ENCODE data around the gene ELF5. TPM values are rescaled to one million over a fixed set of nuclear protein-coding genes. Genes with fewer than 3 reads are reported as not detected.

Gene ELF5
- total RNA-seq, 5 donors from 2014 or later (not counting 1 experiment from before 2014, with no cell fraction given) = not detected

DNA sequence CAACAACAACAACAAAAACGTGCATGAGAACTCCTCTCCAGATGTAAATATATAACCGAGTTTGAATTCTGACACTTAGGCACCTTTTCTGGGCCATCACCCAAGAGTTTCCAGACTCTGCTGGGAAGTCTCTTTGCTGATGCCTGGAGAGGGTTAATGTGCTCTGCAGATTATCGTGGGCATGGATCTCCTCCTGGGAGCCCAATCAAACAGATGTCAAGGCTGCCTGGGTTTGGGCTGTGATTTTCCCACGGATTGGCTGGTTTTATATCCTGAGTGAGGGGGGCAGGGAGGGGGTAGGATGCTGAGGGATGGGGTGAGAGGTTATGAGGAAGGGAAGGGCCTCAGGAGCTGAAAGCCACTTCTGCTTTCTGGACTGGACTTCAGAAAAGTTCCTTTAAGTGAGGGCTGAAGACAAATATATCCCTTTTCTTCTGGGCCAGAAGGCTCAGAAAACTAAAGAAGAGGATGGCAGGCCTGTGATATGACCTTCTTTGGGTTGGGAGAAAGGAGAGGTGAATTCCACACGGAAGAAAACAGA lies 4.2 kb downstream of the ELF5 start:
- Mint-ChIP-seq H3K36me3 (no peaks in the 10 kb centered on the region), H3K27me3 (no peaks in the 10 kb centered on the region), H3K9me3 (no peaks in the 10 kb centered on the region), H3K4me3 (no peak overlapping the region), H3K27ac (no peak overlapping the region), H3K4me1 (no peaks in the 10 kb centered on the region)
- Histone ChIP-seq H3K9me3 (no peaks in the 10 kb centered on the region), H3K4me3 (ENCODE audit: control insufficient read depth in 1 of 2, extremely low read depth in 1 of 2, low read length in 1 of 2) (no peak overlapping the region), H3K4me1 (ENCODE audit: control insufficient read depth in 1 of 2, extremely low read depth in 1 of 2, insufficient read depth in 2 of 2, low read length in 2 of 2) (no peaks in the 10 kb centered on the region), H3K27ac (ENCODE audit: low read length) (no peak overlapping the region), H3K27me3 (replicated peaks in 1 of 2; ENCODE audit: control insufficient read depth in 2 of 2, extremely low read depth in 1 of 2, insufficient read depth in 2 of 2, low read length in 1 of 2) (no peaks in the 10 kb centered on the region), H3K36me3 (ENCODE audit: control insufficient read depth in 2 of 2, extremely low read depth in 1 of 2, insufficient read depth in 1 of 2, low read length in 1 of 2) (no peaks in the 10 kb centered on the region)
- WGBS (ENCODE audit: insufficient coverage) = 36% methylated on average over 4 of the region's 5 CpGs
- POLR2A ChIA-PET = no interaction called here
- CTCF ChIA-PET = no interaction called here
- ATAC-seq (replicated peaks in 1 of 4) (no peak), DNase-seq (no peak)

DNA sequence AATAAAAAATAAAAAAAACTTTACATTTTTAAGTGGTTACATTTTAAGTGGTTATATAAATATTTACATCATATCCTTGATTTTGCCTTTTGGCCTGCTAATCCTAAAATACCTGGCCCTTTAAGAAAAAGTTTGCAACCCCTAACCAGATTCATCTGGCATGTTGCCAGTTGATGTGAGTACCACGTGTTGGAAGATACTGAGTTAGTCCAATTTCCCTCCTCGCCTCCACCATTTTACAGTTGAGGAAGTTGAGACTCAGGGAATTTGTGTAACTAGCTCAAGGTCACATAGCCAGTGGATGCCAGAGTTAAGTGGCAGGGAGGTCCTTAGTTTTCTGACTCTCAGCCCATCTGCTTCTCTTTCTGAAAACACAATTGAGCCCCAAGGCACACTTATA lies 5.1 kb downstream of the ELF5 start:
- Histone ChIP-seq H3K4me3 (ENCODE audit: control insufficient read depth in 1 of 2, extremely low read depth in 1 of 2, low read length in 1 of 2) (no peak overlapping the region), H3K27ac (ENCODE audit: low read length) (no peak overlapping the region), H3K9me3 (no peaks in the 10 kb centered on the region), H3K36me3 (ENCODE audit: control insufficient read depth in 2 of 2, extremely low read depth in 1 of 2, insufficient read depth in 1 of 2, low read length in 1 of 2) (no peaks in the 10 kb centered on the region), H3K27me3 (replicated peaks in 1 of 2; ENCODE audit: control insufficient read depth in 2 of 2, extremely low read depth in 1 of 2, insufficient read depth in 2 of 2, low read length in 1 of 2) (no peaks in the 10 kb centered on the region), H3K4me1 (ENCODE audit: control insufficient read depth in 1 of 2, extremely low read depth in 1 of 2, insufficient read depth in 2 of 2, low read length in 2 of 2) (no peaks in the 10 kb centered on the region)
- CTCF ChIA-PET = no interaction called here
- Mint-ChIP-seq H3K4me1 (no peaks in the 10 kb centered on the region), H3K27me3 (no peaks in the 10 kb centered on the region), H3K4me3 (no peak overlapping the region), H3K36me3 (no peaks in the 10 kb centered on the region), H3K9me3 (no peaks in the 10 kb centered on the region), H3K27ac (no peak overlapping the region)
- POLR2A ChIA-PET = no interaction called here
- DNase-seq = no peak
- no peak for ATAC-seq (replicated peaks in 1 of 4)
- no CpG with 5 or more reads among the region's 2 CpGs for WGBS (ENCODE audit: insufficient coverage)

DNA sequence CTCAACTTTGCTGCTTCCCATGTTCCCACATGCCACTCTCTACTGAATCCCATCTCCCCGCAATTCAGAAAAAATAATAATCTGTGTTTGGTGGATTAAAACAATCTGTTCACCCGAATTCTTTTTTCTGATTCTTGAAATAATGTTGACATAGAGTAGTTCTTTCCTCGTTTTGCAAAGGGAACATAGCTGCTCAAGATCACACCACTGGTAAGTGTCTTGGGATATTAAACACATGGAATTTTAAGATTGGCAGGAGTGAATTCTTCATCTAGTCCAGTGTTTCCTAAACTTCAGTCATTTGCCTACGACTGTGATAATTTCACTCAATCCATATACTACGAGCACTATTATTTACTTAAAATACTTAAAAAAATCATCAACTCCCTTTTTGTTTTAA lies 6.0 kb downstream of the ELF5 start:
- CTCF ChIA-PET = no interaction called here
- Histone ChIP-seq H3K4me1 (ENCODE audit: control insufficient read depth in 1 of 2, extremely low read depth in 1 of 2, insufficient read depth in 2 of 2, low read length in 2 of 2) (no peaks in the 10 kb centered on the region), H3K9me3 (no peaks in the 10 kb centered on the region), H3K36me3 (ENCODE audit: control insufficient read depth in 2 of 2, extremely low read depth in 1 of 2, insufficient read depth in 1 of 2, low read length in 1 of 2) (no peaks in the 10 kb centered on the region), H3K27me3 (replicated peaks in 1 of 2; ENCODE audit: control insufficient read depth in 2 of 2, extremely low read depth in 1 of 2, insufficient read depth in 2 of 2, low read length in 1 of 2) (no peaks in the 10 kb centered on the region), H3K27ac (ENCODE audit: low read length) (no peak overlapping the region), H3K4me3 (ENCODE audit: control insufficient read depth in 1 of 2, extremely low read depth in 1 of 2, low read length in 1 of 2) (no peak overlapping the region)
- ATAC-seq (replicated peaks in 1 of 4) (no peak), DNase-seq (no peak)
- no peak overlapping the region for H3K27ac Mint-ChIP-seq
- H3K9me3 Mint-ChIP-seq = no peaks in the 10 kb centered on the region
- POLR2A ChIA-PET = no interaction called here
- no peak overlapping the region for H3K4me3 Mint-ChIP-seq
- H3K4me1 Mint-ChIP-seq = no peaks in the 10 kb centered on the region
- H3K27me3 Mint-ChIP-seq = no peaks in the 10 kb centered on the region
- no CpG with 5 or more reads among the region's 5 CpGs for WGBS (ENCODE audit: insufficient coverage)
- no peaks in the 10 kb centered on the region for H3K36me3 Mint-ChIP-seq

DNA sequence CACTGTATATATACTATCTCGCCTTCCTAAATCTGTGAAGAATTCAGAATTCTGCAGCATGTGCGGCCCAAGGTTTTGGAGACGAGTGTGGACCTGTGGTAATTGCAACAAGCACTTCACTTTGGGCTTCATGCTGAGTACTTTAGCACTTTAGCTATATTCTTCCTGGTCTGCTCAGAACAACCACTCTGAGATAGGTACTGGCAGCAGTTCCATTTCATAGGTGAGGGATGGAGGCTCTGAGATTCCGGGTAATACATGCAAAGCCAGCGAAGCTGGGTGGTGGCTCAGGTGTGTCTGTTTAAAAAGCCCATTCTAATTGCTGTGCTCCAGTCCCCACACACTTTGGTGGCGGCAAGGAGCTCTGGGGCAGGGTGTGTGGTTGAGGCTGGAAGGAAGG lies 6.4 kb downstream of the ELF5 start:
- DNase-seq = no peak
- Histone ChIP-seq H3K27me3 (replicated peaks in 1 of 2; ENCODE audit: control insufficient read depth in 2 of 2, extremely low read depth in 1 of 2, insufficient read depth in 2 of 2, low read length in 1 of 2) (peaks cover 0 to 4% of the 10 kb centered on the region in 2 experiments), H3K9me3 (no peaks in the 10 kb centered on the region), H3K36me3 (ENCODE audit: control insufficient read depth in 2 of 2, extremely low read depth in 1 of 2, insufficient read depth in 1 of 2, low read length in 1 of 2) (no peaks in the 10 kb centered on the region), H3K27ac (ENCODE audit: low read length) (no peak overlapping the region), H3K4me3 (ENCODE audit: control insufficient read depth in 1 of 2, extremely low read depth in 1 of 2, low read length in 1 of 2) (no peak overlapping the region), H3K4me1 (ENCODE audit: control insufficient read depth in 1 of 2, extremely low read depth in 1 of 2, insufficient read depth in 2 of 2, low read length in 2 of 2) (no peaks in the 10 kb centered on the region)
- ChIA-PET POLR2A (no interaction called here), CTCF (no interaction called here)
- H3K9me3 Mint-ChIP-seq = no peaks in the 10 kb centered on the region
- H3K4me1 Mint-ChIP-seq = no peaks in the 10 kb centered on the region
- no peaks in the 10 kb centered on the region for H3K27me3 Mint-ChIP-seq
- WGBS (ENCODE audit: insufficient coverage) = 100% methylated on average over 1 of the region's 6 CpGs
- no peak overlapping the region for H3K27ac Mint-ChIP-seq
- ATAC-seq (replicated peaks in 1 of 4) = no peak
- no peaks in the 10 kb centered on the region for H3K36me3 Mint-ChIP-seq
- no peak overlapping the region for H3K4me3 Mint-ChIP-seq

DNA sequence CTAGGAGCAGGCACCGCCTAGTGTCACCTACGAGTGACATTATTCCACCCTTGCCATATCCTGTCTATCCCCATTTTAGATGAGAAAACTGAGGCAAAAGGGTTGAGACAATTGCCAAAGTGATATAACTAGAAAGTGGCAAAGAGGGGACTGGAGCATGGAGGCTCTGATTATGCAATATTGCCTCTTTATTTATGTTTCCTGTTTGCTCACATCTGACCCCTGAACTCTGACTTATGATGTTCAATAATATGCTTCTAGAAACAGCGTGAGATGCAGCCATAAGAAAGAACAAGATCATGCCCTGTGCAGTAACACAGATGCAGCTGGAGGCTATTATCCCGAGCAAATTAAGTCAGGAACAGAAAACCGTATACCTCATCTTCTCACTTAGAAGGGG lies 7.7 kb downstream of the ELF5 start:
- CTCF ChIA-PET = no interaction called here
- H3K4me3 Mint-ChIP-seq = no peak overlapping the region

DNA sequence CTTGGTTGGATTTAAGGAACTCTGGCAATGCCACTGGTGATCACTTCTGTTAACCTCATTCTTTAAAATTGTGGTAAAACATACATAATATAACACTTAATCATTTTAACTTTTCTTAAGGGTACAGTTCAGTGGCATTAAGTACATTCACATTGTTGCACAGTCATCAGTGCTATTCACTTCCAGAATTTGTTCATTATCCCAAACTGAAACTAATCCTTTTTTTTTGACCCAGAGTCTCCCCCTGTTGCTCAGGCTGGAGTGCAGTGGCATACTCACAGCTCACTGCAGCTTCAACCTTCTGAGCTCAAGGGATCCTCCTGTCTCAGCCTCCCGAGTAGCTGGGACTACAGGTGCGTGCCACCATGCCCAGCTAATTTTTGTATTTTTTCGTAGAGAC lies 10.6 kb downstream of the ELF5 start:
- H3K9me3 Mint-ChIP-seq = no peaks in the 10 kb centered on the region
- no peaks in the 10 kb centered on the region for H3K4me1 ChIP-seq (ENCODE audit: control insufficient read depth in 1 of 2, extremely low read depth in 1 of 2, insufficient read depth in 2 of 2, low read length in 2 of 2)
- WGBS (ENCODE audit: insufficient coverage) = 95% methylated on average over 3 of the region's 3 CpGs
- no peak overlapping the region for H3K27ac ChIP-seq (ENCODE audit: low read length)
- ChIA-PET CTCF (no interaction called here), POLR2A (no interaction called here)
- no peaks in the 10 kb centered on the region for H3K36me3 ChIP-seq (ENCODE audit: control insufficient read depth in 2 of 2, extremely low read depth in 1 of 2, insufficient read depth in 1 of 2, low read length in 1 of 2)
- no peaks in the 10 kb centered on the region for H3K36me3 Mint-ChIP-seq
- H3K4me3 ChIP-seq (ENCODE audit: control insufficient read depth in 1 of 2, extremely low read depth in 1 of 2, low read length in 1 of 2) = no peak overlapping the region
- H3K9me3 ChIP-seq = no peaks in the 10 kb centered on the region
- no peak for ATAC-seq (replicated peaks in 1 of 4)
- no peak for DNase-seq
- H3K27me3 ChIP-seq (replicated peaks in 1 of 2; ENCODE audit: control insufficient read depth in 2 of 2, extremely low read depth in 1 of 2, insufficient read depth in 2 of 2, low read length in 1 of 2) = peaks cover 0 to 8% of the 10 kb centered on the region in 2 experiments
- H3K4me1 Mint-ChIP-seq = no peaks in the 10 kb centered on the region
- no peak overlapping the region for H3K4me3 Mint-ChIP-seq
- H3K27ac Mint-ChIP-seq = no peak overlapping the region
- H3K27me3 Mint-ChIP-seq = peaks cover 2 to 5% of the 10 kb centered on the region in 2 donors

More for the DNA sequence above, 7.7 kb downstream of the ELF5 start:
- POLR2A ChIA-PET = no interaction called here
- no peak overlapping the region for H3K27ac ChIP-seq (ENCODE audit: low read length)
- Mint-ChIP-seq H3K27ac (no peak overlapping the region), H3K4me1 (no peaks in the 10 kb centered on the region), H3K9me3 (no peaks in the 10 kb centered on the region), H3K36me3 (no peaks in the 10 kb centered on the region), H3K27me3 (no peaks in the 10 kb centered on the region)
- no peak for ATAC-seq (replicated peaks in 1 of 4)
- H3K36me3 ChIP-seq (ENCODE audit: control insufficient read depth in 2 of 2, extremely low read depth in 1 of 2, insufficient read depth in 1 of 2, low read length in 1 of 2) = no peaks in the 10 kb centered on the region
- peaks cover 0 to 6% of the 10 kb centered on the region in 2 experiments for H3K27me3 ChIP-seq (replicated peaks in 1 of 2; ENCODE audit: control insufficient read depth in 2 of 2, extremely low read depth in 1 of 2, insufficient read depth in 2 of 2, low read length in 1 of 2)
- no peak for DNase-seq
- no peaks in the 10 kb centered on the region for H3K4me1 ChIP-seq (ENCODE audit: control insufficient read depth in 1 of 2, extremely low read depth in 1 of 2, insufficient read depth in 2 of 2, low read length in 2 of 2)
- H3K4me3 ChIP-seq (ENCODE audit: control insufficient read depth in 1 of 2, extremely low read depth in 1 of 2, low read length in 1 of 2) = no peak overlapping the region
- H3K9me3 ChIP-seq = no peaks in the 10 kb centered on the region
- WGBS (ENCODE audit: insufficient coverage) = 80% methylated on average over 1 of the region's 5 CpGs

DNA sequence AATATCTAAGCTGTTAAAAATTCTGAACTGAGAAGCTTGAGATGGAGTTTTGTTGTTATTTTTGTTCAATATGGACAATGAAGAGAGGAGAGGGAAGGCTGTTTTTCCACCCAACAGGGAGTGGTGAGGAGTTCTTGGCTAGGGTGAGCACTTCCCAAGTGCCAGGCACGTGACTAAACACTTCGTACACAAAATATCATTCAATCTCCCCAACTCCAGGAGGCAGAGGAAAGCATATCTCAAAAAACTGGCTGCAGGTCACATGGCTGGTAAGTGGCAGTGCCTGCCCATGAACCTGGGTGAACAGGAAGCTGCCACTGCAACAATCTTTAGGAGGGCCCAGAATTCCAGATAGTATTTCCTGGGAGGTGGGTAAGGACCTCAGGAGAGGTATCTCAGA lies 11.6 kb downstream of the ELF5 start:
- POLR2A ChIA-PET = no interaction called here
- H3K36me3 Mint-ChIP-seq = no peaks in the 10 kb centered on the region
- Histone ChIP-seq H3K27me3 (replicated peaks in 1 of 2; ENCODE audit: control insufficient read depth in 2 of 2, extremely low read depth in 1 of 2, insufficient read depth in 2 of 2, low read length in 1 of 2) (peaks cover 0 to 8% of the 10 kb centered on the region in 2 experiments), H3K36me3 (ENCODE audit: control insufficient read depth in 2 of 2, extremely low read depth in 1 of 2, insufficient read depth in 1 of 2, low read length in 1 of 2) (no peaks in the 10 kb centered on the region), H3K4me3 (ENCODE audit: control insufficient read depth in 1 of 2, extremely low read depth in 1 of 2, low read length in 1 of 2) (no peak overlapping the region), H3K9me3 (no peaks in the 10 kb centered on the region), H3K27ac (ENCODE audit: low read length) (no peak overlapping the region), H3K4me1 (ENCODE audit: control insufficient read depth in 1 of 2, extremely low read depth in 1 of 2, insufficient read depth in 2 of 2, low read length in 2 of 2) (no peaks in the 10 kb centered on the region)
- ATAC-seq (replicated peaks in 1 of 4) (no peak), DNase-seq (no peak)
- peaks cover 2 to 5% of the 10 kb centered on the region in 2 donors for H3K27me3 Mint-ChIP-seq
- CTCF ChIA-PET = interaction anchor here in 1 of 2 donors (0.6 kb wide), 1 partner anchor 26 kb away, joined by 3 read pairs; no protein-coding TSS in a partner anchor
- H3K4me1 Mint-ChIP-seq = no peaks in the 10 kb centered on the region
- WGBS (ENCODE audit: insufficient coverage) = 20% methylated on average over 1 of the region's 2 CpGs
- H3K9me3 Mint-ChIP-seq = no peaks in the 10 kb centered on the region
- H3K27ac Mint-ChIP-seq = no peak overlapping the region
- H3K4me3 Mint-ChIP-seq = no peak overlapping the region
